ENCODE measurements around the gene RNASE7.

Gene RNASE7

GRCh38 chr14:21088687-21089086 lies 46.5 kb downstream of the RNASE7 start:
- DNase-seq = no peak

GRCh38 chr14:21089271-21089670 lies 47.1 kb downstream of the RNASE7 start:
- DNase-seq = no peak

GRCh38 chr14:21089877-21090193 lies 47.7 kb downstream of the RNASE7 start:
- DNase-seq = no peak

- DNase-seq = peak; percentile 26 to 28
These were observed 48.2 kb downstream of the RNASE7 start for GRCh38 chr14:21090194-21090939.

GRCh38 chr14:21090940-21091663 lies 48.9 kb downstream of the RNASE7 start:
- DNase-seq = no peak

- no peak for DNase-seq
These were observed 49.7 kb downstream of the RNASE7 start for GRCh38 chr14:21091821-21092272.

GRCh38 chr14:21092273-21093011 lies 50.3 kb downstream of the RNASE7 start:
- peak; percentile 55 to 70 for DNase-seq

GRCh38 chr14:21093018-21093417 lies 50.9 kb downstream of the RNASE7 start:
- DNase-seq = no peak
